ENCODE data around the gene TALDO1. TPM values are rescaled to one million over a fixed set of nuclear protein-coding genes. Genes with fewer than 3 reads are reported as not detected.
A peak's percentile ranks its signal among the peaks of the same experiment; 100 is the strongest.

The TALDO1 gene
- polyA plus RNA-seq, 4 donors = 132 to 146 (median 135) TPM

- no peak for DNase-seq (ENCODE audit: low read depth in 4 of 4, low spot score in 3 of 4)
Observed at GRCh38 chr11:782264-783174, 35.3 kb downstream of the TALDO1 start.

GRCh38 chr11:783581-784015 is 36.3 kb downstream of the TALDO1 start:
- DNase-seq (ENCODE audit: low read depth in 4 of 4, low spot score in 3 of 4) = peak in 3 of 4 donors; percentile 43 to 70 (median 65)

- no peak for DNase-seq (ENCODE audit: low read depth in 4 of 4, low spot score in 3 of 4)
Observed at GRCh38 chr11:786235-787083, 39.2 kb downstream of the TALDO1 start.

- DNase-seq (ENCODE audit: low read depth in 4 of 4, low spot score in 3 of 4) = no peak
Observed at GRCh38 chr11:787084-787675, 39.9 kb downstream of the TALDO1 start.

GRCh38 chr11:788009-788640 is 40.9 kb downstream of the TALDO1 start:
- no peak for DNase-seq (ENCODE audit: low read depth in 4 of 4, low spot score in 3 of 4)

- DNase-seq (ENCODE audit: low read depth in 4 of 4, low spot score in 3 of 4) = no peak
Observed at GRCh38 chr11:788953-789940, 42.0 kb downstream of the TALDO1 start.

- DNase-seq (ENCODE audit: low read depth in 4 of 4, low spot score in 3 of 4) = no peak
Observed at GRCh38 chr11:789943-790342, 42.7 kb downstream of the TALDO1 start, which contains the start of gene CEND1. CEND1 (minus strand) TSS chr11:790090; CDS start chr11:788576, 1,514 bp downstream.

GRCh38 chr11:790721-791564 is 43.7 kb downstream of the TALDO1 start:
- no peak for DNase-seq (ENCODE audit: low read depth in 4 of 4, low spot score in 3 of 4)

GRCh38 chr11:791658-792534 is 44.6 kb downstream of the TALDO1 start:
- DNase-seq (ENCODE audit: low read depth in 4 of 4, low spot score in 3 of 4) = no peak

GRCh38 chr11:792535-792821 is 45.2 kb downstream of the TALDO1 start:
- no peak for DNase-seq (ENCODE audit: low read depth in 4 of 4, low spot score in 3 of 4)

GRCh38 chr11:792873-793272 is 45.6 kb downstream of the TALDO1 start:
- no peak for DNase-seq (ENCODE audit: low read depth in 4 of 4, low spot score in 3 of 4)

- DNase-seq (ENCODE audit: low read depth in 4 of 4, low spot score in 3 of 4) = no peak
Observed at GRCh38 chr11:793556-793955, 46.3 kb downstream of the TALDO1 start.

- no peak for DNase-seq (ENCODE audit: low read depth in 4 of 4, low spot score in 3 of 4)
Observed at GRCh38 chr11:794013-794765, 46.9 kb downstream of the TALDO1 start.

GRCh38 chr11:794766-795633 is 47.7 kb downstream of the TALDO1 start:
- DNase-seq (ENCODE audit: low read depth in 4 of 4, low spot score in 3 of 4) = no peak

GRCh38 chr11:795634-796564 is 48.6 kb downstream of the TALDO1 start:
- DNase-seq (ENCODE audit: low read depth in 4 of 4, low spot score in 3 of 4) = no peak
